Mucosa of gallbladder (tissue), 1 donor: ENCODE measurements around the gene P2RY11. TPM values are rescaled to one million over a fixed set of nuclear protein-coding genes. Genes with fewer than 3 reads are reported as not detected.

Experiments used
- DNase-seq: peaks from one replicate; pipeline ENCODE4 v3.0.0-alpha.2; 2020; ENCODE audit warnings: low spot score
- total RNA-seq: library from RNA; stranded (reverse); gene quantifications from one replicate; pipeline ENCODE4 v1.2.1, GENCODE V29; 2021
- donor health status: DM: no; HTN: no; CAD: no.

P2RY11 gene
- total RNA-seq, 1 donor from 2014 or later: 17.8 TPM

DNA sequence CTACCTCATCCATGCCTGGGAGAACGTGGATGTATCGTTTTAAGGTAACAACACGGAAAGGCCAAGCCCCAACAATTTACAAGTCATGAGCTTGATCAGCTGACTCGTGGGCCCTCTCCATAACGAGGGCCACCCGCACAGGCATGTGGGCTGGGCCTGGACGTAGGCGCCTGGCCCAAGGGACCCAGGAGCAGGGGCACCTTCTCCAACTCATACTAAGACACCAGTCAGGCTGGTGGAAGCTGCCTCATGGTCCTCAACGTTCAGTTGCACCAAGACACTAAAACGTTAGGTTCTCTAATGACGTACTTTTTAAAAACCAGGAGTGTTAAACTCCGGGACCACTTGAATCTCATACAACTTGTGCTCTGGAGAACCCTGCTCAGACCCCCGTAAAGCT, 30.0 kb downstream of the P2RY11 start:
- DNase-seq: no peak

DNA sequence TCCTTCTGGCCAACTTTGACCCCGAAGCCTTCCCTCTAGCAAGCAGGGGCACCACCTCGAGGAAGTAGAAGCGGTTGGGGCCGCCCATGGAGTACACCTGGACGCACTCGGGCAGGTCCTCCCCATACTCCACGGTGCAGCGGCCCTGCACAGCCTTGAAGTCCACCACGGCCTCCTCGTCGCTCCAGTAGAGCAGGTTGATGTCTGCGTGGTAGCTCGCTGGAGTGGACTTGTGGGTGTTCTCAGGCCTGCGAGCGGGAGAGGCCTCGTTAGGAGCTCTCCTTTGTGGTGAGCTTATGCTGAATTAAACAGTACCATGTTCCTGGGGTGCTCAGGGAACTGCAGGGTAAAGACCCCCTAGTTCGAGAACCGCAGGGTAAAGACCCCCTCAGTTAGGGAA, 30.5 kb downstream of the P2RY11 start:
- no peak for DNase-seq

DNA sequence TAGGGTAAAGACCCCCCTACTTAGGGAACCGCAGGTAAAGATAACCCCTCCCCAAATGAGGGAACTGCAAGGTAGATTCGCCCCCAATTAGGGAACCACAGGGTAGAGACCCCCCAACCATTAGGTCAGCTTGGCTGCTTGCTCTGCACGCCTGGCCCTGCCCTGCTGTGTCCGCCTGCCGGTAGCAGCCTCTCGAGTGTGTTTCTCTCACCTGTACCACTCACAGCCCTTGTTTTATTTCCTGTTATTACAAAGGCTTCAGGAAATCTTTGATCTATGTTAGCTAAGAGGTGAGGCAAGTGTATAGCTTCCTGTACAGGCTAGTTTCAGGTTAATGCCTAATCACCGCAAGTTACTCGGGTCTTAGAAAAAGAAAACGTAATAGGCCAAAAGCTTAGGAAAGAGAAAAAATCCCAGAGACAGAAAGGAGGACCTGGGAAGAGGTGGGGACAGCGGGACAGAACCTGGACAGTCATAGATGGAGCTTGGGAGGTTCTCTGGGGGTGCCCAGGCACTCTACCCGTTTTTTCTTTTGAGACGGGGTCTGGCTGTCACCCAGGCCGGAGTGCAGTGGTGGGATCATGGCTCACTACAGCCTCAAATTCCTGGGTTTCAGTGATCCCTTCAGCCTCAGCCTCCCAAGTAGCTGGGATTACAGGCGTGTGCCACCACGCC, 31.3 kb downstream of the P2RY11 start:
- DNase-seq: peak; percentile 32

DNA sequence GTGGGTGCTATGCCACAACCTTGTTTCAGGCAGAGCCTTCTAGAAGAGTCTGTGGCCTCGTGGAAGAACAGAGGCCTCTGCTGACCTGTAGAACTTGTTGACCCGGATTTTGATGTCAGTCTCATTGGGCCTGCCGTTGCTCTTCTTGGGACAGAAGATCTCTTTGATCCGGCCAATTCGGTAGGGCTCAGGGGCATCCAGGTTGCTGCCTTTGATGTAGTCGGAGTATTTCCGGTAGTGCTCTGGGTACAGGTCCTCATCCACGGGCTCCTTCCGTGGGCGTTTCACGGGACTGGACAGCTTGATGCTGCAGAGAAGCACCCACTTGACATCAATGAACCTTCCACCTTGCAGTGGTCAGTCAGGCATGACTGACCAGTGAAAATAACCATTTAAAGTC, 32.2 kb downstream of the P2RY11 start:
- no peak for DNase-seq

DNA sequence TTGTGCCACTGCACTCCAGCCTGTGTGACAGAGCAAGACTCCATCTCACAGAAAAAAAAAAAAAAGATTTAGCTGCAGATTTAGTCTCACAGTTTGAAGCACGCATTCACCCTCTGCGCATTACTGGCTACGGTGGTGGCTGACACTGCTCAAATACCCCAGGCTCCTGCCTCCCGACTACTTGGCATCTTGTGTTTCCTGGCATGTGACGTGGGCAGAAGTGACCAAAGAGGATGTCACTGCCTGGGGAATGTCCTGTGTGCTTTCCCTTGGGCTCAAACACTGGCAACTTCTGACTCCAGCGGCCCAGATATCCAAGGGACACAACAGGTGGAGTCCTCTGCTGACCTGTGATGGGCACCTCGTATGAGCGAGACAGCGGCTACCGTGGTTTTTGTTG, 32.9 kb downstream of the P2RY11 start:
- DNase-seq: no peak

DNA sequence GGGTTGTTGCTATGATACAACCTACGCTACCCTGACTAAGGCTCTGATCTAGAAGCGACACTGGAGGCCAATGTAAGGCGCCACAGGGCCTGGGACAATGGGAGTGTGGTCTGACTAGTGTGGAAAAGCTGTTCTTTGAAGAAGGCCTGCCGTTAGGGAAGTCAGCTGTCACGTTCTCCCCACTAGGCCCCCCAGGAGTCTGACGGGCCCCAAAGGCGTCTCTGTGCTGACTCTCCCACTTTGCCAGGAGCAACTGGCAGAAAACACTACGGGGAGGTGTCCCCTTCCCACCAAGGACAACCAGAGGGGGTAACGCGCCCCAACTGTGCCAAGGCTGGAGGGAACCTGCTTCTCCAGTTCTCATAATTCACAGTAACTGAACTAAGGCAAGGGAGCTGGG, 33.5 kb downstream of the P2RY11 start:
- no peak for DNase-seq

DNA sequence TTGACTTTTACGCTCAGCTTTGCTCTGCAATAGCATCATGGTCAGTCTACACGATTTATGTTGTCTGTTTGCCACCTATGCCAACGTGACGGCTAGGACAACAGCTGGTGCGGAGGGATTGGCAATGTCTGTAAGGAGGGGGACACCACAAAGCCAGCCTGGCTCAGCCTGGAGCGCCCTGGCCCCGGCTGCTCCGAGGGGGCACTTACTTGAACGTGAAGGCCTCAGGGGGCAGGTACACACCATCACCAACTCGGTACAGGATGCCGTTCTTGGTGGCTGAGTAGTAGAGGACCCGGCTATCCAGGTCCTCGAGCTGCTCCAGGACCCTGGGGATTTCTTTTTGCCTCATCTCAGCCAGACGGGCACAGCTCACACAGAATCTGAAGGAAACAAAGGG, 34.6 kb downstream of the P2RY11 start:
- DNase-seq: no peak

DNA sequence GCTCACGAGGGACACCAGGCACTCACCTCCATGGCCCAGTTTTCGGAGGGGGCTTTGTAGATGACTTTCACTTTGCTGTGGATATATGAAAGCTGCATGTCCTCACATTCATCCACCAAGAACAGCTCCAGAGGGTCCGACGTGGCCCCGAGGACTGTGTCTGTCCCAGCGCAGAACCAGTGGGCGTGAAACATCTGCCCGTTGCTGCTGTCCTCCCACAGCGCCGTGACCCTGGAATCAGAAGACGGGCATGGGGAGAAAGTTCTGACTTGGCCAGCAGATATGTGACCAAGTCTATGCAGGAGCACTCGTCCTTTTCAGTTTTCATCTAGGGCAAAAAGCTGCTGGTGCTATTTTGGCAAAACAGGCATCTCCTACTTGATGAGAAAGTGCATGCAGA, 37.9 kb downstream of the P2RY11 start:
- DNase-seq: no peak

DNA sequence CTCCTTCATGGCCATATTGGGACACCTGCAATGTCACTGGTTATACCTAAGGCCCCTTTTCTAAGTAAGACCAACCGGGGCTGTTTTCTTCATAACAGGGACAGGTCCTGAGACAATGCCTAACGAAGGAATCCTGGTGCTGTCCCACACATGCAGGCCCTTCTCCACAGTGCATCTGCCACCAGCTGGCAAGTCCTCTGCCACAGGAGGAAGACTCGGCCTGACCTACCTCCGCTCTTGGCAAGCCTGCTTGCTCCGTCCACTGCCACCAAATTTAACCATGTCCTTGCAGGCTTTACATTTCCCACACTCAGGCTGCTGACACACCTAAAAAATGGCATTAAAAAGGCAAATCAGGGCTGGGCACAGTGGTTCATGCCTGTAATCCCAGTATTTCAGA, 40.0 kb downstream of the P2RY11 start:
- DNase-seq: no peak

DNA sequence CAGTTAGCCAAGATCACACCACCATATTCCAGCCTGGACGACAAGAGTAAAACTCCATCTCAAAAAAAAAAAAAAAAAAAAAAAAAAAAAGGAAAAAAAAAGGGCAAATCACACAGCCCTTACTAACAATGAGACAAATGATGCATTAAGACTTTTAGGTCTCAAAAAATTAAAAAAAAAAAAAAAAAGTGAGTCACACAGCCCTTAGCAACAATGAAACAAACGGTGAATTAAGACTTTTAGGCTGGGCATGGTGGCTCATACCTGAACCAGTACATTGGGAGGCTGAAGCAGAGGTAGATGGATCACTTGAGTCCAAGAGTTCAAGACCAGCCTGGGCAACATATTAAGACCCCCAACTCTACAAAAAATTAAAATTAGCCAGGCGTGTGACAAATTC, 40.6 kb downstream of the P2RY11 start:
- no peak for DNase-seq

DNA sequence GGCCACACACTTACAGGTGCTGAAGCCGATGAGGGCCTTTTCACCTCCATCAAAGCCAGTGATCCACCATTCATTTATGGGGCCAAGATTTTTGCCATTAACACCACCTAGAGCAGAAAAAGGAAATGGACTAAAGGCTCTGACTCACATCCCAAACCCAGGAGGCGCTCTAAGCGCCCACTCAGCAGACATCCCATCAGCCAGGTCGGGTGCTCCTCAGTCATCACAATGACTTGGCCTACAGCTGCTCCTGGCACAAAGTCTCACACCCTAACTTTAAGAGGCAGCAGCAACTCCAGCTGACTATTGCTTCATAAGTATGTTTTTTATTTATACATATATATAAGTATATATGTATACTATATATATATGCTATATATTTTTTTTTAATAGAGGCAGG, 44.3 kb downstream of the P2RY11 start:
- DNase-seq: no peak

DNA sequence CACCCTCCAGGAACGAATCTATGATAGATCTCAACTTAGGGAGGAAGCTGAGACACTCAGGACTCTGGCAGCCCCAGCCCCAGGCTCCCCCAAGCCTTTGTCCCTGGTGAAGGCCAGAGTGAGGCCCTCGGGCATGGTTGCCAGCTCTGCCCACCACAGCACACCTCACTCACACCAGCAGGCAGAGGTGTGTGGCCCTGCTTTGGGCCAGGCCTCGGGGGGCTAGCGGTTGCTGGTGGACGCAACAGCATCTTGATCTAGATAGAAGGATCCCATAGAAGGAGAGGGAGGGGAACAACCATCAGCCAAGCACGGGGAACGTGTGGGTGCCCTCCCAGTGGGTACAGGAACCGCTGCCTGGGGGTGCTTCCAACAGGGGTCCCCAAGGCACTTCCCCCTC, 46.6 kb downstream of the P2RY11 start:
- no peak for DNase-seq

DNA sequence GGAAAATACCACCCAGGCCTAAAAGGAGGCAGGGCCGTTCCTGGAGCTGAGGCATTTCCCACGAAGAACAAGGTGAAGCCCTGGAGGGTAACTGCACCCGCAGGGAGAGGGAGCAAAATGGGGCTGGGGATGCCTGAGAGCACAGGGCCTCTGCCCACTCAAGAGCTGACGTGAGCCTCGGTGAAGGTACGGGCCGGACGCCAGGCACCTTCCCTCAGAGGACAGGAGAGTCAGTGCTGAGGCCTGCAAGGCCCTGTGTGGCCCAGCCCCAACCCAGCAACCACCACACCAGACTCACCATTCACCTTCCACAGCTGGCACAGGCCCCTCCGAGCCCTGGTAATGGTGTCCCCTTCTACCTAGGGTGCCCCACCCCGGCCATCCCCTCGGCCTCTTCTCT, 47.0 kb downstream of the P2RY11 start:
- no peak for DNase-seq

DNA sequence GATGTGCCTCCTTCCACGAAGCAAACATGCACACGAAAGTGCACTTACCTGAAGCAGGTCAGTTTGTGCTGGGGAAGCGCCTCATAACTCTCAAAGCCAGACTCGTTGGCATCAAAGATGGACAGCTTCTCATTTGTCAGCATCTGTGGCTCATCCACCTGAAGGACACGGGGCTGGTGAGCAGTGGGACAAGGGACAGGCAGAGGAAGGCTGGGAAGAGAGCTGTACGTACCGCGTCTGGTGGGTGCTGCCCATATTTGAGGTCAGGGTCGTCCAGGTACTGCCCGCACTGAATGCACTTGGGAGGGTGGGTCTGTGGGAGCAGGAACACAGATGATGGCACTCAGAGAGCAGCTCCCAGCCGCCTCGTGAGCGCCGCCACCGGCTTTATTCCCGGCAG, 48.1 kb downstream of the P2RY11 start:
- DNase-seq: no peak

DNA sequence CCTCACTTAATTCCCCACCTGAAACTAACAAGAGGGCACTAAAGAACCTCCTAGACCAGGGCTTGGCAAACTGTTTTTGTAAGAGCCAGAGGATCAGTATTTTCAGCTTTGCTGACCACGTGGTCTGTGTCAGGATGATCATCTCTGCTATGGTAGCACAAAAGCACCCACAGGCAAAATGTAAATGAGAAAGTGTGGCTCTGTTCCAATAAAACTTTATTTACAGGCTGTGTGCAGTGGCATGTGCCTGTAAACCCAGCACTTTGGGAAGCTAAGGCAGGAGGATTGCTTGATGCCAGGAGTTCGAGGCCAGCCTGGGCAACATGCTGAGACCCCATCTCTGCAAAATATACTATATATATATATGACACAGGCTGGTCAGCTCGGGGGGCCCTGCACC, 52.0 kb downstream of the P2RY11 start:
- no peak for DNase-seq

Other genes starting within 250 kb of the P2RY11 start
- gene OLFM2, start 175.2 kb upstream of the P2RY11 start, total RNA-seq: 10.8 TPM
- 5.9 TPM for gene COL5A3, start 101.2 kb upstream of the P2RY11 start, total RNA-seq
- gene RDH8, start 98.2 kb upstream of the P2RY11 start, total RNA-seq: not detected
- gene SHFL, start 25.4 kb upstream of the P2RY11 start, total RNA-seq: 71.4 TPM
- gene ANGPTL6, start 9.0 kb upstream of the P2RY11 start, total RNA-seq: 1.2 TPM
- 35.0 TPM for gene PPAN, start 5.3 kb upstream of the P2RY11 start, total RNA-seq
- 227 TPM for gene EIF3G, start 8.2 kb downstream of the P2RY11 start, total RNA-seq
- 44.1 TPM for gene DNMT1, start 83.3 kb downstream of the P2RY11 start, total RNA-seq
- 9.5 TPM for gene S1PR2, start 119.6 kb downstream of the P2RY11 start, total RNA-seq
- 48.7 TPM for gene MRPL4, start 140.5 kb downstream of the P2RY11 start, total RNA-seq
- gene ICAM1, start 159.4 kb downstream of the P2RY11 start, total RNA-seq: 8.5 TPM
- 0.72 TPM for gene ICAM4, start 175.3 kb downstream of the P2RY11 start, total RNA-seq
- 0.49 TPM for gene ICAM5, start 178.3 kb downstream of the P2RY11 start, total RNA-seq
- 7.3 TPM for gene ZGLP1, start 198.1 kb downstream of the P2RY11 start, total RNA-seq
- gene FDX2, start 204.3 kb downstream of the P2RY11 start, total RNA-seq: 21.8 TPM
- 44.6 TPM for gene RAVER1, start 221.8 kb downstream of the P2RY11 start, total RNA-seq
- 14.7 TPM for gene ICAM3, start 227.9 kb downstream of the P2RY11 start, total RNA-seq